IMR-90 (cell line): ENCODE data around the gene ANO9. TPM values are rescaled to one million over a fixed set of nuclear protein-coding genes. Genes with fewer than 3 reads are reported as not detected.

Source experiments
- ATAC-seq: fragments of 200-7000 bp; cut with Tn5 transposase; 2 replicates; pipeline ENCODE4 v1.9.1; 2020; ENCODE audit warnings: low read depth, mild to moderate bottlenecking, moderate library complexity
- BruUV-seq: library from RNA; stranded (reverse); fragments of 400-500 nt; replicated peaks from 2 replicates; lab custom pipeline; 2021; lab: Mats Ljungman, UMichigan
- CTCF ChIA-PET: fragments of 300-600 bp; formaldehyde crosslinking; extraction: SDS; loops from one replicate; lab custom pipeline; 2021; ENCODE audit warnings: antibody characterized with exemption; lab: Yijun Ruan, JAX
- POLR2A ChIA-PET: fragments of 300-600 bp; sonication (Branson Sonifier 250); formaldehyde crosslinking; loops from one replicate; lab custom pipeline; 2022; ENCODE audit warnings: antibody characterized with exemption; ENCODE audit not compliant: unreplicated experiment; lab: Charles Lee
- DNase-seq: peaks from one replicate; pipeline ENCODE4 v3.0.0; 2013
- H2AFZ ChIP-seq: replicated peaks from 2 replicates; pipeline ENCODE3; 2013; ENCODE audit warnings: low read length, mild to moderate bottlenecking; ENCODE audit not compliant: poor library complexity
- H2AK5ac ChIP-seq: 2 replicates; pipeline ENCODE4 v1.6.1; 2013; ENCODE audit warnings: low read depth, low read length, inconsistent platforms
- H2AK9ac ChIP-seq: replicated peaks from 2 replicates; pipeline ENCODE3; 2013; ENCODE audit warnings: mild to moderate bottlenecking, low read depth, low read length, moderate library complexity; ENCODE audit not compliant: poor library complexity
- H2BK120ac ChIP-seq: 2 replicates; pipeline ENCODE4 v1.6.1; 2013; ENCODE audit warnings: low read depth, low read length, inconsistent platforms
- H2BK15ac ChIP-seq: 3 replicates; pipeline ENCODE4 v1.6.1; 2013; ENCODE audit warnings: low read depth, low read length, inconsistent platforms
- H2BK20ac ChIP-seq: 2 replicates; pipeline ENCODE4 v1.6.1; 2013; ENCODE audit warnings: low read depth, mild to moderate bottlenecking, inconsistent platforms, low read length, moderate library complexity
- H2BK5ac ChIP-seq: 2 replicates; pipeline ENCODE4 v1.6.1; 2013; ENCODE audit warnings: mild to moderate bottlenecking, low read depth, low read length, inconsistent platforms; ENCODE audit not compliant: poor library complexity, severe bottlenecking
- H3K14ac ChIP-seq: replicated peaks from 2 replicates; pipeline ENCODE4 v1.6.1; 2013; ENCODE audit warnings: low read depth, low read length, inconsistent platforms
- H3K18ac ChIP-seq: 2 replicates; pipeline ENCODE4 v1.6.1; 2013; ENCODE audit warnings: low read depth, low read length, control low read depth
- H3K23ac ChIP-seq: 2 replicates; pipeline ENCODE4 v1.6.1; 2013; ENCODE audit warnings: low read depth, low read length, inconsistent platforms
- H3K27ac ChIP-seq: 2 replicates; pipeline ENCODE4 v1.5.1; 2013; ENCODE audit warnings: mild to moderate bottlenecking, control low read depth, low read length; ENCODE audit not compliant: insufficient read depth
- H3K27me3 ChIP-seq: 2 replicates; pipeline ENCODE4 v1.6.1; 2013; ENCODE audit warnings: low read length; ENCODE audit not compliant: control insufficient read depth, insufficient read depth
- H3K36me3 ChIP-seq: 2 replicates; pipeline ENCODE4 v1.6.1; 2013; ENCODE audit warnings: low read length, mixed read lengths; ENCODE audit not compliant: control insufficient read depth, insufficient read depth
- H3K4ac ChIP-seq: 2 replicates; pipeline ENCODE4 v1.6.1; 2013; ENCODE audit warnings: low read depth, low read length, inconsistent platforms
- H3K4me1 ChIP-seq: 2 replicates; pipeline ENCODE4 v1.6.1; 2013; ENCODE audit warnings: low read length, mixed read lengths; ENCODE audit not compliant: control insufficient read depth, insufficient read depth
- H3K4me2 ChIP-seq: 2 replicates; pipeline ENCODE4 v1.6.1; 2013; ENCODE audit warnings: low read depth, mild to moderate bottlenecking, control low read depth, low read length, moderate library complexity
- H3K4me3 ChIP-seq: 2 replicates; pipeline ENCODE4 v1.5.1; 2013; ENCODE audit warnings: low read depth, mild to moderate bottlenecking, control low read depth, low read length, moderate library complexity; ENCODE audit not compliant: insufficient read depth
- H3K56ac ChIP-seq: 2 replicates; pipeline ENCODE4 v1.6.1; 2013; ENCODE audit warnings: low read length, inconsistent platforms; ENCODE audit not compliant: insufficient read depth; ENCODE audit errors: extremely low read depth
- H3K79me1 ChIP-seq, 2 experiments: 2 replicates each; pipeline ENCODE4 v1.6.1; 2013; ENCODE audit warnings: low read length in 2 of 2, inconsistent platforms in 1 of 2, low read depth in 1 of 2
- H3K9ac ChIP-seq: 2 replicates; pipeline ENCODE4 v1.6.1; 2013; ENCODE audit warnings: low read depth, low read length, control low read depth
- H3K9me1 ChIP-seq: 2 replicates; pipeline ENCODE4 v1.6.1; 2013; ENCODE audit warnings: low read length, inconsistent platforms; ENCODE audit not compliant: insufficient read depth
- H3K9me3 ChIP-seq: 2 replicates; pipeline ENCODE4 v1.6.1; 2013; ENCODE audit warnings: low read length; ENCODE audit not compliant: control insufficient read depth, insufficient read depth
- H4K20me1 ChIP-seq: 2 replicates; pipeline ENCODE4 v1.6.1; 2013; ENCODE audit warnings: low read length, inconsistent platforms; ENCODE audit not compliant: insufficient read depth
- H4K5ac ChIP-seq: 2 replicates; pipeline ENCODE4 v1.6.1; 2013; ENCODE audit warnings: mild to moderate bottlenecking, low read depth, low read length, control low read depth
- H4K8ac ChIP-seq, 2 experiments: 2 replicates each; pipeline ENCODE4 v1.6.1; 2013; ENCODE audit warnings: low read depth in 2 of 2, low read length in 2 of 2, control low read depth in 1 of 2, inconsistent platforms in 1 of 2
- H4K91ac ChIP-seq: 2 replicates; pipeline ENCODE4 v1.6.1; 2013; ENCODE audit warnings: low read depth, low read length, inconsistent platforms; ENCODE audit not compliant: insufficient read depth
- BHLHE40 ChIP-seq: fragments of 150-350 bp; IDR thresholded peaks from 2 replicates; pipeline ENCODE4 v1.6.1; 2016; ENCODE audit warnings: mild to moderate bottlenecking, low read depth, low read length
- CEBPB ChIP-seq: IDR thresholded peaks from 2 replicates; pipeline ENCODE4 v1.6.1; 2012; ENCODE audit warnings: low read depth, low read length, improper control_type of control experiment
- CHD1 ChIP-seq: IDR thresholded peaks from 2 replicates; pipeline ENCODE4 v1.6.1; 2012; ENCODE audit warnings: low read depth, low read length, improper control_type of control experiment
- CTCF ChIP-seq: conservative IDR thresholded peaks from 2 replicates; pipeline ENCODE4 v1.5.1; 2012; ENCODE audit warnings: mild to moderate bottlenecking, low read depth, low read length, improper control_type of control experiment
- MAFK ChIP-seq: IDR thresholded peaks from 2 replicates; pipeline ENCODE4 v1.6.1; 2012; ENCODE audit warnings: low read depth, low read length, improper control_type of control experiment
- MXI1 ChIP-seq: IDR thresholded peaks from 2 replicates; pipeline ENCODE4 v1.6.1; 2012; ENCODE audit warnings: low read depth, mild to moderate bottlenecking, low read length, moderate library complexity, borderline replicate concordance
- NFE2L2 ChIP-seq: fragments of 150-350 bp; IDR thresholded peaks from 2 replicates; pipeline ENCODE4 v1.6.1; 2016; ENCODE audit warnings: low read depth, mild to moderate bottlenecking, low read length
- POLR2A ChIP-seq: IDR thresholded peaks from 2 replicates; pipeline ENCODE4 v1.6.1; 2012; ENCODE audit warnings: mild to moderate bottlenecking, low read depth, low read length
- RCOR1 ChIP-seq: IDR thresholded peaks from 2 replicates; pipeline ENCODE4 v1.6.1; 2012; ENCODE audit warnings: mild to moderate bottlenecking, low read length, improper control_type of control experiment; ENCODE audit not compliant: insufficient replicate concordance
- RFX5 ChIP-seq: IDR thresholded peaks from 2 replicates; pipeline ENCODE4 v1.8.0; 2012; ENCODE audit warnings: low read depth, mild to moderate bottlenecking, low read length, moderate library complexity
- SMC3 ChIP-seq: fragments of 150-350 bp; IDR thresholded peaks from 2 replicates; pipeline ENCODE4 v1.6.1; 2016; ENCODE audit warnings: low read depth, mild to moderate bottlenecking, antibody characterized with exemption, low read length, moderate library complexity
- USF2 ChIP-seq: fragments of 150-350 bp; IDR thresholded peaks from 2 replicates; pipeline ENCODE4 v1.6.1; 2017; ENCODE audit warnings: mild to moderate bottlenecking, antibody characterized with exemption, low read length, low read depth
- WGBS, 2 experiments: methylation state at CpG; one replicate each; pipeline versions ENCODE4 v1.1.5 to v1.1.7; 2013; ENCODE audit warnings: missing lambda C conversion rate in 2 of 2; ENCODE audit not compliant: insufficient read length in 1 of 2; ENCODE audit errors: extremely low coverage in 2 of 2; 5-methylcytosine and 5-hydroxymethylcytosine counted together
- dilution Hi-C: fragments of 300-500 bp; cut with HindIII; formaldehyde crosslinking; loops from one replicate; pipeline ENCODE4 v1.14.3; 2018; ENCODE audit warnings: low sequenced_read_pairs; ENCODE audit not compliant: unreplicated experiment
- in situ Hi-C: fragments of 300-500 bp; cut with MboI; formaldehyde crosslinking; loops from 3 replicates; pipeline ENCODE4 v1.14.3; 2019; ENCODE audit warnings: low sequenced_read_pairs, inconsistent platforms, mixed read lengths
- intact Hi-C: fragments of 100-400 bp; cut with micrococcal nuclease; formaldehyde crosslinking; loops from 2 replicates; pipeline ENCODE4 v1.10.0; 2022
- polyA plus RNA-seq, 3 experiments: library from polyadenylated mRNA; depleted of rRNA; stranded (reverse); fragments of >200 nt; gene quantifications; 2 replicates each; pipeline ENCODE4 v1.2.3, GENCODE V29; 2012; ENCODE audit warnings: low replicate concordance in 1 of 3
- total RNA-seq: library from RNA; depleted of rRNA; stranded (reverse); fragments of >200 nt; gene quantifications from 2 replicates; pipeline ENCODE4 v1.2.3, GENCODE V29; 2012
- TF ChIP-seq, protein P1 (sequence below): fragments of 150-350 bp; IDR thresholded peaks from 2 replicates; pipeline ENCODE4 v1.6.1; 2016; ENCODE audit warnings: low read depth, mild to moderate bottlenecking, low read length, moderate library complexity, borderline replicate concordance

The ANO9 gene
- total and polyA plus RNA-seq, 2 of the 4 experiments (the other 2 are of a cell fraction) = not detected

- Histone ChIP-seq H3K27me3 (peaks cover 13% of the 10 kb centered on the region), H3K18ac (no peak overlapping the region), H3K4me3 (no peak overlapping the region), H4K91ac (no peak overlapping the region), H4K5ac (no peak overlapping the region), H2BK5ac (no peak overlapping the region), H3K56ac (no peak overlapping the region), H3K4me2 (no peak overlapping the region), H3K27ac (no peak overlapping the region), H3K36me3 (no peaks in the 10 kb centered on the region), H3K23ac (no peak overlapping the region), H3K4me1 (peaks cover 22% of the 10 kb centered on the region), H3K9ac (no peak overlapping the region), H4K8ac (no peak overlapping the region), H2BK20ac (no peak overlapping the region), H2AK5ac (peak overlapping the region; percentile 58), H3K79me1 (peaks cover 0 to 4% of the 10 kb centered on the region in 2 experiments; a peak in 1 of 4 replicates), H2BK120ac (no peak overlapping the region), H2AFZ (no peak overlapping the region), H2AK9ac (peak overlapping the region; percentile 55), H4K20me1 (no peaks in the 10 kb centered on the region), H3K4ac (no peak overlapping the region), H3K14ac (no peak overlapping the region), H2BK15ac (no peak overlapping the region), H3K9me3 (peaks cover 5% of the 10 kb centered on the region; the same call in 1 of the 2 replicates), H3K9me1 (peaks cover 6% of the 10 kb centered on the region)
- dilution Hi-C loops = no loop called here
- POLR2A ChIA-PET = no interaction called here
- BruUV-seq = no TSS peak
- intact Hi-C loops = no loop called here
- CTCF ChIA-PET = no interaction called here
- ATAC-seq = no peak
- WGBS, 2 experiments = 81% methylated on average over 4 of the region's 11 CpGs; no CpG with 5 or more reads in 1 of the 2 experiments
- no peak for TF ChIP-seq MAFK
- TF ChIP-seq NFE2L2 = no peak
- no peak for TF ChIP-seq MXI1
- TF ChIP-seq RFX5 = no peak
- no peak for TF ChIP-seq POLR2A
- TF ChIP-seq BHLHE40 = no peak
- no peak for TF ChIP-seq SMC3
- TF ChIP-seq, protein P1, sequence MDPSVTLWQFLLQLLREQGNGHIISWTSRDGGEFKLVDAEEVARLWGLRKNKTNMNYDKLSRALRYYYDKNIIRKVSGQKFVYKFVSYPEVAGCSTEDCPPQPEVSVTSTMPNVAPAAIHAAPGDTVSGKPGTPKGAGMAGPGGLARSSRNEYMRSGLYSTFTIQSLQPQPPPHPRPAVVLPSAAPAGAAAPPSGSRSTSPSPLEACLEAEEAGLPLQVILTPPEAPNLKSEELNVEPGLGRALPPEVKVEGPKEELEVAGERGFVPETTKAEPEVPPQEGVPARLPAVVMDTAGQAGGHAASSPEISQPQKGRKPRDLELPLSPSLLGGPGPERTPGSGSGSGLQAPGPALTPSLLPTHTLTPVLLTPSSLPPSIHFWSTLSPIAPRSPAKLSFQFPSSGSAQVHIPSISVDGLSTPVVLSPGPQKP = no peak
- no peak for TF ChIP-seq CEBPB
- no peak for TF ChIP-seq RCOR1
- TF ChIP-seq CTCF = no peak
- no peak for TF ChIP-seq CHD1
- TF ChIP-seq USF2 = no peak
- in situ Hi-C loops = no loop called here
- DNase-seq = no peak
Measured at GRCh38 chr11:395866-396265, 45.9 kb downstream of the ANO9 start.
